NCI-H2171 treated with DMSO at 0.1 percent for 48 hours (cell line): ENCODE measurements around the gene TFDP1.
A peak's percentile ranks its signal among the peaks of the same experiment; 100 is the strongest.

Experiments used
- DNase-seq: peaks from one replicate; lab custom pipeline; 2025; lab: John Stamatoyannopoulos, UW

The TFDP1 gene, protein sequence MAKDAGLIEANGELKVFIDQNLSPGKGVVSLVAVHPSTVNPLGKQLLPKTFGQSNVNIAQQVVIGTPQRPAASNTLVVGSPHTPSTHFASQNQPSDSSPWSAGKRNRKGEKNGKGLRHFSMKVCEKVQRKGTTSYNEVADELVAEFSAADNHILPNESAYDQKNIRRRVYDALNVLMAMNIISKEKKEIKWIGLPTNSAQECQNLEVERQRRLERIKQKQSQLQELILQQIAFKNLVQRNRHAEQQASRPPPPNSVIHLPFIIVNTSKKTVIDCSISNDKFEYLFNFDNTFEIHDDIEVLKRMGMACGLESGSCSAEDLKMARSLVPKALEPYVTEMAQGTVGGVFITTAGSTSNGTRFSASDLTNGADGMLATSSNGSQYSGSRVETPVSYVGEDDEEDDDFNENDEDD

GRCh38 chr13:113584205-113584869, at the start of gene TFDP1:
Gene TFDP1 (plus strand): TSS chr13:113584753. CDS start chr13:113585838, 1,085 bp downstream.
- peak; percentile 88 for DNase-seq

- DNase-seq: no peak
Measured at GRCh38 chr13:113535381-113535781, 49.2 kb upstream of the TFDP1 start.

DNA sequence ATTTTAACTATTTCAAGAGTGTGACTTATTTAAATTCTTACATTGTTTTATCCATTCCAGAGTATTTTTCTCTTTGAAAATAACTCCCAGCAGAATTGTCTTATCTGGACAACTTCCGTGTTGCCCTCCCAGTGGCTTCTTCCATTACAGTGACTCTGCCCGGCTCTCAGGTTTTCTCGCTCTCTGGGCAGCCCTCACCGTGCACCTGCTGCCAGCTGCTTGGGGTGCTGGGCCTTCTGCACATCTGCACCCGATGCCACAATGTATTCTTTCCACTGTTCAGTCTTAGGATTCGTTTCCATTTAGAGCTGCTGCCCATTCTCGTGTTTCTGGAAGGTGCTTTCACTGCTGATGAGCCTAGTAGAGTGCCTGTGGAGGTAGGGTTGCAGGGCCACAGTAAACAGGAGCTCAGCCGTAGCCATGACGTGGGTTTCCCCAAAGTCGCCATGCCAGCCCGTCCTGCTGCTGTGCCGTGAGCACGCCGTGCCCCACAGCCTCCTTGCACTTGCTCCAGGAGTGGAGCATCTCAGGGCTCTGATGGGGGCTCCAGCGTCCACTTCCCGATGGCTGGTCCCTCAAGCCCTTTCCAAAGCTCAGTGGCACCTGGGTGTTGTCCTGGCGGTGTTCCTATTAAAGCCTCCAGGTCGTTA, 48.0 kb upstream of the TFDP1 start:
- no peak for DNase-seq

DNA sequence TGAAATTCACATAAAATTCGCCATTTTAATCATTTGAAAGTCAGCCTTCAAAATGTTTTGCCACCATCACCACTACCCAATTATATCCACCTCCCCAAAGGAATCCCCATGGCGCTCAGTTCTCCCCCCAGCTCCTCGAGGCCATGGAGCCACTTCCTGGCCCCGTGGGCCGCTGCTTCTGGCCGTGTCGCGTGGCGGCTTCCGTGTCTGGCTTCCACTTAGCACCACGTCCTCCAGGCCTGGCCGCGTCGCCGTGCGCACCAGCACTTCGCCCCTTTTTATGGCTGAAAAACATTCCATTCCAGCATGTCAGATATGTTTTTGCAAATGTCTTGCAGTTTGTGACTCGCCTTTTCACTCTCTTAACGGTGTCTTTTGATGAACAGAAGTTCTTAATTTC, 47.3 kb upstream of the TFDP1 start:
- no peak for DNase-seq

DNA sequence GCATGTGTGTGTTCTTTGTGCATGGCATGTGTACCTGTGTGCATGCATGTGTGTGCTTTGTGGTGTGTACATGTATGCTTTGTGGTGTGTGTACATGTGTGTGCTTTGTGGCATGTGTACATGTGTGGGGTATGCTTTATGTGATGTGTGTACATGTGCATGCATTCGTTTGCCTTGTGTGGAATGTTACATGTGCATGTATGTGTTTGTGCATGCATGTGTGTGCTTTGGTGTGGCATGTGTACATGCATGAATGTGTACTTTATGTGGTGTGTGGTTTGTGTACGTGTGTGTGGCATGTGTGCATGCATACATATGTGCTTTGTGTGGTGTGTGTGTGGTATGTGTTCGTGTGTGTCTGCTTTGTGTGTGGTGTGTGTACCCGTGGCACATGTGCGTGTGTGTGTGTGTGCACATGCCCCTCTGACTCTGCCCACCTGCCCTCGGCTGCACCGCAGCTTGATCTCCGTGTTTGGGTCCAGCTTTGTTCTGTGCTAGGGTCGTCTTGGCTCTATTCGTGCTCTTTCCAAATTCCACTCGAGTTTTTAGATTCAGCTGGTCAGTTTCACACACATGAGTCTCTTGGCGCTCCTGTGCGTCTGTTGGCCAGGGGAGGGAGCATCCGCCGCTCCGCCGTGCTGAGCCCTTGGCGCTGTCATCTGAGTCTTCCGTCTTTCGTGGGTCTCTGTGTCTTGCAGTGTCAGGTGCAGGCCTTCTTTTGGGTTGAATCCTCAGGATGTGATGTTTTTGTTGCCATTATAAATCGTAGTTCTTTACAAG, 46.5 kb upstream of the TFDP1 start:
- no peak for DNase-seq

DNA sequence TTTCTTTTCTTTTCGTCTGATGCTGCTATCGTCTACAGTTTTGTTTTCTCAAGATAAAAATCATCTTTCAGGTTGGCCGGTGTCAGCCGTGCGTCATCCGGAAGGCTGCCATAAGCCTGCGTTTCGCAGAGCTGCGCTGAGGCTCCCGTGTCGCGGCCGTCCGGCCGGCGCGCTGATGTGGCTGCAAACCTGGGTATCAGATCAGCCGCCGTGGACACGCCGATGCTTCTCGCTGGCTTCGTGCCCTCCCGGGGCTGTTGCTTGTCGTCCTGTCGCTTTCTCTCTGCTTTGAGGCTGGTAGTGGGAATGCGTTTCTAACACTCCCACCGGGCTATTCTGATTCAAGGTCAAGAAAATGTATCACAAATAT, 45.9 kb upstream of the TFDP1 start:
- DNase-seq: no peak

GRCh38 chr13:113539176-113539575, 45.4 kb upstream of the TFDP1 start:
- DNase-seq: no peak

DNA sequence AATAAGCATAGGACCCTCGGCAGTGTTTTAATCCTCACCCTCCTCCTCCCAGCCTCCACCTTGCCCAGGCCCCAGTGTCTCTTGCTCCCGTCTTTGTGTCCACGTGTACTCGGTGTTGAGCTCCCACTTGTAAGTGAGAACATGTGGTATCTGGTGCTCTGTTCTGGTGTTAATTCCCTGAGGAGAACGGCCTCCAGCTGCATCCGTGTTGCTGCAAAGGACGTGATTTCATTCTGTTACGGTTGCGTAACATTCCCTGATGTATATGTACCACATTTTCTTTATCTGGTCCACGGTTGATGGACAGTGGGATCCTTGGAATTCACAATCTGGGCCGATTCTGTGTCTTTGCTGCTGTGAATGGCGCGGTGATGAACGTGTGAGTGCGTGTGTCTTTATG, 44.7 kb upstream of the TFDP1 start:
- peak; percentile 38 for DNase-seq

- no peak for DNase-seq
Measured at GRCh38 chr13:113540523-113540922, 44.0 kb upstream of the TFDP1 start.

- no peak for DNase-seq
Measured at GRCh38 chr13:113542751-113543424, 41.7 kb upstream of the TFDP1 start.

DNA sequence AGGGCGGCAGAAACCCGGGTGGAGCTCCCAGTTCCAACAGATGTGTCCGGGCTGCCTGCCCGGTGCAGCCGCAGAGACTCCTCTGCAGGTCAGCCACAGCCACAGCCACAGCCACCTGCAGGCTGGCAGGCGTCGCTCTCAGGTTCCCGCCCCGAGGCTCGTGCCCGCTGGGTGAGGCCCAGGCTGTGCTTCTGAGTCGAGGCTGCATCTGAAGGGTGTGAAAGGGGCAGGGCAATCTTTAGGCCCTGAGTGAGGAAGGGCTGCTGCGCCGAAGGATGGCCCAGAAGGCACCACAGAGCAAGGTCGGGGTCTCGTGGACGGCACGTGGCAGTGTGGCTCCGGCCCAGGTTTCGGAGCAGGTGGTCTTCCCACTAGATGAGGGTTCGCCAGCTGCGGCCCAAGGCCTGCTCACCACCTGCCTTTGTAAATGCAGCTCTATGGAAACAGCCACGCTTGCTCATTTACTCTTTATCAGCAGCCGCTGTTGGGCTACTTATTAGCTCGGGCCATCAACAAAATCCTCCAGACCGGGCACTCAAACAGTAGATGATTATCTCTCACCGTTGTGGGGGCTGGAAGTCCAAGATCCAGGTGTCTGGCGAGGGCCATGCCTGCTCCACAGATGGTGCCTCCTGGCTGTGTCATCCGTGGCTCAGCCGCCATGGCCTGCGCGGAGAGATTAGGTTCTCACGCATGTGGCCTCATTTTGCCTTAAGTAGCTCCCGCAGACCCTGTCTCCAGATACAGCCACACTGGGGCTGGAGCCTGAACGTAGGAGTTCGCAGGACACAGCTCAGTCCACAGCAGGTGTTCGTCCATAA, 40.3 kb upstream of the TFDP1 start:
- DNase-seq: no peak

DNA sequence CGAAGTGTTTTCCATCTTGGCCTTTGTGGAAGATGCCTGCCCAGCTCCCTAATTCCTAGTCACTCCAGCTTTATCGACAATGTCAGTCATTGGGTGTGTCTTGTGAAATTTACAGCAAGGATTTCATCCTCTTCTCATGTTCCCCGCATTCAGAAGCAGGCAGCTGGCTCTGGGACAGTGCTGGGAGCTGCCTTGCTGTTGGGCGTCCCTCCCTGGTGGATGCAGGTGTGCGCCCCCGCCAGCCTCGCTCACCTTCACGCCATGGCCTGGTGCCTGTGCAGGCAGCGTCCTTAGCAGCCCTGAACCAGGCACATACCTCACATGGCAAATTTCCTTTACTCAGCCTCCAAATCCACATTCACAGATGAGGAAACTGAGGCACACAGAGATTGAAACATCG, 39.7 kb upstream of the TFDP1 start:
- no peak for DNase-seq

DNA sequence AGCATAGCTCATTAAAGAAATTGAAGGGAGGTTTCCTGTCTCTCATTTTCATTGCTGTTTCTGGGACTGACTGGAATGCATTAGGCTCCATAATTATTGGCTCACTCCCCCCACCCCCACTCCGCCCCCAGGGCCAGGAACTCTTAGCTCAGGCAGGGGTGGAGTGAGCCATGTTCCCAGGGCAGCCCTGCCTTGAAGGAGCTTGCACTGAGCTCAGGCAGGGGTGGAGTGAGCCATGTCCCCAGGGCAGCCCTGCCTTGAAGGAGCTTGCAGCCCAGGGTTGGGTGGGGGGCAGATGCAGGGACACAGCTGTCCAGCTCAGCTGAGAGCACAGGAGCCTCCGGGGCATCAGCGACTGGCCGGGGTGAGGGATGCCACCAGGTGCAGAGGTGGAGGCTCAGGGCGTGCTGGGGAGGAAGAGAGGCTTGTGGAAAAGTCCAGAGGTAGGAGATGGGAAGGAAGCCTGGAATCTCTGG, 39.1 kb upstream of the TFDP1 start:
- DNase-seq: no peak

GRCh38 chr13:113545931-113546516, 38.5 kb upstream of the TFDP1 start:
- no peak for DNase-seq

DNA sequence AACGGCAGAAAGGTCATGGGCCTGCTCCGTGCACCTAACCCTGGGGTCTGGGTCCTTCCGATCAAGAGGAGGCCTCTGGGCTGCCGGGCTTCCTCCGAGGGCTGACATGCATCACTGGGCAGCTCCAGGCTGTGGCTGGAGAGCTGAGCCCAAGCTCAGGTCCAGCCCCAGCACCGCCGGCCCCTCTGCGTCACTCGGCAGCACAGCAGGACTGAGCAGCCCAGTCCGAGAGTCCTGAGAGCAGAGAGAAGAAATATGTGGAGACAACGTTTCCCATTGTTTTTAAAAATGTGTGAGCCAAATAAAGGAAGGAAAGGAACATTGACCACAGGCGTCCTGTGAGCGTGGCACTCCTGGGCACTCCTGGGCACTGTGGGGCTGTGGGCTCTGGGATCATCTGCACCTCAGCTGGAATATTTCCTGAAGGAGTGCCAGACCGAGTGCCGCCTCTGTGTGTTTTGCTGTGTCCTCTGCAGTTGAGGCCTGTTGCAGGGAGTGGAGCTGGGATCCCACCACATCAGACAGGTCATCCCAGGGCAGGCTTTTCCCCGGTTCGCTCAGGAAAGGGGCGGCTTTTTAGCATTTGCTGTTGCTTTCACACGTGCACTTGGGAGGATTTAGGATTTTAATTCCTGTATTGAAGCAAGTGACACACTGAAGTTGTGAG, 37.8 kb upstream of the TFDP1 start:
- no peak for DNase-seq

DNA sequence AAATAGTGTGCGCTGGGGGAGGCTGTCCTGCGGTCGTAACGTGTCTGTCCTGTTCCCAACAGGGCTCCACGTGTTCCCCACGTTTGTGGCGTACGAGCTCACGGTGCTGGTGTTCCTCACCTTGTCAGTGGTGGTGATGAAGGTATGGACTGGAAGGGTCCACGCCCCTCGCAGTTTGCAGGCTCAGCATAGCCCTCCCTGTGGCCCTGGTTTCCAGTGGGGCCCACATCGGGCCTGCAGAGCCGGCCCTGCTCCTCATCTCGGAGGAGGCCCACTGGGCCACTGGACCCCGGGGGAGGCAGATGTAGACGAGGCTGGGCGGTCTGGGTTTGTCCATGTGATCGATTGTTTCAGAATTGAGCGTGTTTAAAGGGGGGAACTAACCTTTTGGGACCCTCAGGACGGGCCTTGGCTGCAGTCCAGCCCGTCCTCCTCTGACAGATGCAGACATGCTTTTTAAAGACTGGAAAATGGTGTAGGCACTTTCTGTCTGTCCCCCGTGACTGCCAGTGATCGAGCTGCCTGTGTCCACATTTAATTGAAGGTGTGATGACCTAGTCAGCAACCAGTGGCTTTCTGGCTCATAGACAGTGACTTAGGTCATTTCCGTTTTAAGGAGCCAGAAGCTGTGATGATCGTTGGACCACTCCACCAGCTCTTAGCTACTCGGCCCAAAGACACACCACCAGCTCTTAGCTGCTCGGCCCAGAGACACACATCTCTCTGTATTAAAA, 37.1 kb upstream of the TFDP1 start:
- no peak for DNase-seq

DNA sequence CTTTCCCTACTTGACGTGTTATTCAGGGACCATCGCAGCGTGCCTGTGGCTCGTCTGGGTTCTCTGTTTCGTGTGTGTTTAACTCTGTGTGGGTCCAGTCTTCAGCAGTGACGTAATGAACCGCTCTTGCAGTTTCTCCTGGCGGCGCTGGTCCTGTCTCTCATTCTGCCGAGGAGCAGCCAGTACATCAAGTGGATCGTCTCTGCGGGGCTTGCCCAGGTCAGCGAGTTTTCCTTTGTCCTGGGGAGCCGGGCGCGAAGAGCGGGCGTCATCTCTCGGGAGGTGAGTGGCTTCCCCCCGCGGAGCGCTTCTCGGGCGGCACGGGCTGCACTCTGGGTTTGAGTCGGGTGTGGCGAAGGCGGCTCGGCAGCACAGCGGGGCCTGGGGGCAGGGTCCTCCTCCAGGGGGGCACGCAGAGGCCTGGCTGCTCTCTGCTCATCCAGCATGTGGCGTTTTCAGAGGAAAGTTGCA, 36.3 kb upstream of the TFDP1 start:
- no peak for DNase-seq

GRCh38 chr13:113548778-113549621, 35.6 kb upstream of the TFDP1 start:
- no peak for DNase-seq
